ENCODE results near the gene SLC35A4.
"Not testable (repeated sequence)": the region's sequence is repeated elsewhere in the genome, so short reads cannot be mapped to it uniquely, and the experiment has no call there.

The SLC35A4 gene

GRCh38 chr5:140593070-140593469, 28.4 kb downstream of the SLC35A4 start:
- not testable (repeated sequence) for DNase-seq

DNA sequence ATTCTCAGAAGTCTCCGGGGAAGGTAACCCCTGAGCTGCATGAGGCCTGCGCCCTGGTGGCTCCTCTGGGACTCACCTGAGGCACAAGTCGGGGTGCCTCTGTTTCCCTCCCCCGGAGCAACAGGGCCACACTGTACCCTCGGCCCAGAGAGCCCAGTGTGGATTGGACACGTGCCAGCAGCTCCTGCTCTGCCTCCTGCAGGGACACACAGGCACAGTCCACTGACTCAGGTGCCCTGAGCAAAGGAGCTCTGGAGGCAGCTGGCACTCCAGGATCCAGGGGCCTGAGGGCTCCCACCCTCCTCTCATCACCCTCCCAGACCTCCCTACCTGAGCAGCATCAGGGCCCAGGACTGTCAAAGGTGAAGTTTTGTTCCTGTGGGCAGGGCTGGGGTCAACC, 29.5 kb downstream of the SLC35A4 start:
- DNase-seq: no peak

GRCh38 chr5:140595538-140596300, 31.1 kb downstream of the SLC35A4 start:
- DNase-seq: peak; percentile 16 to 21

DNA sequence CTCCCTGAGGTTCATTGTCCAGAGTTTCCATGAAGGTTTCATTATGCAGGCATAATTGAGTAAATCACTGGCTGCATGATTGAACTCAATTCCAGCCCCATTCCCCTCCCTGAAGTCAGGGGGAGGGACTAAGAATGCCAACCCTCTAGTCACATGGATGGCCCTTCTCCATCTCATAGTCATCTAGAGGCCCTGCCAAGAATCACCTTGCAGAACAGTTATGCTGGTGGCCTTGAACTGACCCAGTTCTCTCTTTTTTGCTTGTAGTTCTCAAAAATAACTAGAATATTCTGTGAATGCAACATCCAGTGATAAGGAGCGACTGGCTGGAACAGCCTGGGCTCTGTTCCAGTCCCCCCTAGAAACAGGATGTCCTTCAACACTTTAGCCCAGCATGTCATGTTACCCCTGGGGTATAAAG, 31.7 kb downstream of the SLC35A4 start:
- DNase-seq: peak in 1 of 2 donors; percentile 24

GRCh38 chr5:140598836-140599235, 34.2 kb downstream of the SLC35A4 start:
- DNase-seq: no peak

GRCh38 chr5:140600096-140600495, 35.5 kb downstream of the SLC35A4 start:
- no peak for DNase-seq

DNA sequence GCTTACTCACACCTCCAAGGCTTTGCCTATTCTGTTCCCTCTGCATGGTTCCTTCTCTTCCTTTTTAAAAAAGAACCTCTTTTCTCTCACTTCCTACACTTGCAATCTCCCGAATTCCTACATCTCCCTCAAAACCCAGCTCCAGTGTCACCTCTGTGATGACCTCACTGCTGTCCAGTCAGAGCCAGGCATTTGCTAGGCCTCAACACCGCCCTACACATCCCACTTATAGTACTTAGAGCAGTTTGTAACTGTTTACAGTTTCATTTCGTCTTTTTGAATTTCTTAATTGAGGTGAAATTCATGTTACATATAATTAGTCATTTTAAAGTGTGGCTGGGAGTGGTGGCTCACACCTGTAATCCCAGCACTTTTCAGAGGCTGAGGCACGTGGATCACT, 37.5 kb downstream of the SLC35A4 start:
- no peak for DNase-seq

DNA sequence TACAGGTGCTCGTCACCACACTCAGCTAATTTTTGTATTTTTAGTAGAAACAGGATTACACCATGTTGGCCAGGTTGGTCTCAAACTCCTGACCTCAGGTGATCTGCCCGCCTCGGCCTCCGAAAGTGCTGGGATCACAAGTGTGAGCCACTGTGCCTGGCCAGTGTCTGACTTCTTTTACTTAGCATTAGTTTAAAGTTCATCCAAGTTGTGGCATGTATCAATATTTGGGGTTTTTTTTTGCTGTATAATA, 38.7 kb downstream of the SLC35A4 start:
- DNase-seq: not testable (repeated sequence)

GRCh38 chr5:140603734-140604133, 39.1 kb downstream of the SLC35A4 start:
- no peak for DNase-seq

- no peak for DNase-seq
Measured at GRCh38 chr5:140605879-140606278, 41.3 kb downstream of the SLC35A4 start.

- DNase-seq: no peak
Measured at GRCh38 chr5:140607031-140607430, 42.4 kb downstream of the SLC35A4 start.

DNA sequence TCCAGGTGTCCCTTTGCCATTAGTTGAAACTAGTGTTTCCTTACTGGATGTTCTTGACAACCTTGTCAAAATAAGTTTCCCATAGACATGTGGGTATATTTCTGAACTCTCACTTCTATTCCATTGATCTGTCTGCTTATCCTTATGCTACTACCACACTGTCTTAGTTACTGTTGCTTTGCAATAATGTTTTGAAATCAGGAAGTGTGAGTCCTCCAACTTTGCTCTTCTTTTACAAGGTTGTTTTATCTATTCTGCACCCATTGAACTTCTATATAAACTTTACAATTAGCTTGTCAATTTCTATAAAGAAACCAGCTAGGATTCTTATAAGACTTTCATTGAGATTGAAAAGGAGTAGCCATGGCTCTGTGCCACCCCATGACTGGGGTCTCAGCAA, 44.1 kb downstream of the SLC35A4 start:
- no peak for DNase-seq

GRCh38 chr5:140609126-140609525, 44.5 kb downstream of the SLC35A4 start:
- DNase-seq: no peak

DNA sequence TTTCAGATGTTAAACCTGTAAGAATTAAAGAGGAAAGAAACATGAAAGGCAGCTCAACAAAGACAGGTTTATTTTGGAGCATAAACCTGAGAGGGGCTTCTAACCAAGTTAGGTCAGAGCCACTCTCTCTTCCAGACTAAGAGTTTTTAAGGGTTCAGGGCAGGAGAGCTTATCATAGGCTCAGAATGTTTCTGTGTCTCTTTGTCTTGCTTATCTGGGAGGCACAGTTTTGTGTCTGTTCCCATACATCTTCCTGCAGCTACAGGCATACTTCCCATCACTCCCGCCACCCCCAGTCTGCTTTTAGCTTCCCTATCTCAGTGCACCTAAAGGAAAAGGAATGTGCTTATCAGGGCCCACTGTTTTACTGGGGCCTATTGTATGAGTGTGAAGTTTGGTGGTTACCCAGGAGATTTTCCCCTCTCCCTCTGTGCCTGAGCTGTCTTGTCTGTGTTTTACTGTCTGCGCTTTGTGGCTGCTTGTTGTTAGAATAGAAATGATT, 46.4 kb downstream of the SLC35A4 start:
- no peak for DNase-seq

Measured in hippocampal formation (tissue), 2 donors.